GM06990 (cell line): ENCODE data around the gene PDXK.

ENCODE experiments used
- DNase-seq: peaks from one replicate; pipeline ENCODE4 v3.0.0-alpha.2; 2011; ENCODE audit not compliant: insufficient read length; ENCODE audit errors: extremely low read depth
- H3K27me3 ChIP-seq: replicated peaks from 2 replicates; pipeline ENCODE4 v1.6.0; 2011; ENCODE audit warnings: low read length; ENCODE audit not compliant: control insufficient read depth, insufficient read depth
- H3K36me3 ChIP-seq: 2 replicates; pipeline ENCODE4 v1.5.1; 2011; ENCODE audit warnings: low read length; ENCODE audit not compliant: control insufficient read depth, insufficient read depth
- H3K4me3 ChIP-seq: replicated peaks from 2 replicates; pipeline ENCODE4 v1.5.1; 2011; ENCODE audit warnings: low read depth, mild to moderate bottlenecking, control low read depth, low read length
- CTCF ChIP-seq: IDR thresholded peaks from 2 replicates; pipeline ENCODE4 v1.5.1; 2011; ENCODE audit warnings: low read length, control low read depth, mild to moderate bottlenecking, inconsistent platforms; ENCODE audit not compliant: insufficient read depth, poor library complexity, severe bottlenecking

The PDXK gene

GRCh38 chr21:43726686-43727518 is 8.0 kb downstream of the PDXK start:
- peaks cover 3% of the 10 kb centered on the region for H3K36me3 ChIP-seq
- DNase-seq: no peak
- TF ChIP-seq CTCF: no peak
- no peak overlapping the region for H3K4me3 ChIP-seq
- no peaks in the 10 kb centered on the region for H3K27me3 ChIP-seq

GRCh38 chr21:43727519-43728153 is 8.7 kb downstream of the PDXK start:
- no peak for DNase-seq
- Histone ChIP-seq H3K27me3 (no peaks in the 10 kb centered on the region), H3K36me3 (peaks cover 5% of the 10 kb centered on the region), H3K4me3 (peak overlapping the region; percentile 67)
- peak; percentile 38 for TF ChIP-seq CTCF

- no peak for DNase-seq
- Histone ChIP-seq H3K27me3 (no peaks in the 10 kb centered on the region), H3K4me3 (peak overlapping the region; percentile 67), H3K36me3 (peaks cover 5% of the 10 kb centered on the region)
- TF ChIP-seq CTCF: no peak
These were observed 9.2 kb downstream of the PDXK start for GRCh38 chr21:43728154-43728466.

GRCh38 chr21:43728467-43729390 is 9.8 kb downstream of the PDXK start:
- Histone ChIP-seq H3K27me3 (no peaks in the 10 kb centered on the region), H3K36me3 (peaks cover 5% of the 10 kb centered on the region), H3K4me3 (peak overlapping the region; percentile 67)
- peak; percentile 23 for TF ChIP-seq CTCF
- peak; percentile 90 for DNase-seq

GRCh38 chr21:43731476-43731875 is 12.5 kb downstream of the PDXK start:
- TF ChIP-seq CTCF: no peak

More at GRCh38 chr21:43731476-43731875, 12.5 kb downstream of the PDXK start:
- Histone ChIP-seq H3K36me3 (peaks cover 12% of the 10 kb centered on the region), H3K4me3 (no peak overlapping the region), H3K27me3 (no peaks in the 10 kb centered on the region)
- DNase-seq: no peak
